Ishikawa (cell line): ENCODE data around the gene SLC22A13.

Source experiments
- CEBPB ChIP-seq: IDR thresholded peaks from 2 replicates; pipeline ENCODE4 v1.6.1; 2012
- EGR1 ChIP-seq: IDR thresholded peaks from 2 replicates; pipeline ENCODE4 v1.6.1; 2012
- EP300 ChIP-seq: IDR thresholded peaks from 2 replicates; pipeline ENCODE4 v1.6.1; 2012; ENCODE audit warnings: borderline replicate concordance
- FOXM1 ChIP-seq: IDR thresholded peaks from 2 replicates; pipeline ENCODE4 v1.6.1; 2012; ENCODE audit warnings: low read depth, borderline replicate concordance
- MAX ChIP-seq: IDR thresholded peaks from 2 replicates; pipeline ENCODE4 v1.6.1; 2012
- TAF1 ChIP-seq: IDR thresholded peaks from 2 replicates; pipeline ENCODE4 v1.6.1; 2012; ENCODE audit warnings: low read depth, mild to moderate bottlenecking

GRCh38 chr3:38271553-38271952 is 5.9 kb downstream of the SLC22A13 start:
- TF ChIP-seq TAF1 = no peak
- no peak for TF ChIP-seq MAX
- no peak for TF ChIP-seq EP300
- no peak for TF ChIP-seq CEBPB
- no peak for TF ChIP-seq FOXM1
- TF ChIP-seq EGR1 = no peak
